K562 (cell line): ENCODE results near the gene CMIP.

Experiments
- TF ChIP-seq, protein P1 (sequence below), 3 experiments: IDR thresholded peaks in 2 of 3; conservative IDR thresholded peaks in 1 of 3; 2 replicates each; pipeline ENCODE4 v1.5.1; 2011 to 2012; ENCODE audit warnings: low read length in 3 of 3, mild to moderate bottlenecking in 3 of 3, control low read depth in 2 of 3, improper control_type of control experiment in 1 of 3, inconsistent platforms in 1 of 3, low read depth in 1 of 3, mixed read lengths in 1 of 3, moderate library complexity in 1 of 3; ENCODE audit not compliant: insufficient read depth in 2 of 3
- TF ChIP-seq, protein P2 (sequence below): fragments of 250-450 bp; sonication (Bioruptor Pico); IDR thresholded peaks from 2 replicates; pipeline ENCODE4 v1.4.0; 2020; ENCODE audit warnings: mild to moderate bottlenecking, moderate library complexity, borderline replicate concordance

DNA sequence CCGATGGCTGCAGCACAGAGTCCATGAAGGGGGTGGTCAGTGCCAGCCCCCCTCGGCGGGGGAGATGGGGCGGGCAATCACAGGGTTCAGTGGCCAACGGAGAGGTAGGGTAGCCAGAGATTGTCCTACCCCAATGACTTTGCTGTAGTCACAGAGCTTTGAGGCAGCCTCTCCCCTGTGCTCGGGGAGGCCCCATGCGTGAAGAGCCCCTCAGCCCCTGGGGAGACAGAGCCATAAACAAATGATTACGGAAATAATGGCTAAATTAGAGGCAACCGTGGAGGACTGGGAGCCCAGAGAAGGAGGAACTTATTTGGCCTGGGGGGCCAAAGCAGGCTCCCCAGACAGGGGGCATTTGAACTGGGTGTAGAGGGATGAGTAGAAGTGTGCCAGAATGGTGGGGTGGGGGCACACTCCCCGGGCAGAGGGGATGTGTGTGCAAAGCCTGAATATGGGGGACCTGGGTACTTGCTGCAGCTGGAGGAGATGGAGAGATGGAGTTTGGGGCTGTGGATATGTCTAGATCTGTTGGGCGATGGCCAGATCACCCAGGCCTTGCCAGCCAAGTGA is 164.8 kb downstream of the CMIP start:
- TF ChIP-seq, protein P1, sequence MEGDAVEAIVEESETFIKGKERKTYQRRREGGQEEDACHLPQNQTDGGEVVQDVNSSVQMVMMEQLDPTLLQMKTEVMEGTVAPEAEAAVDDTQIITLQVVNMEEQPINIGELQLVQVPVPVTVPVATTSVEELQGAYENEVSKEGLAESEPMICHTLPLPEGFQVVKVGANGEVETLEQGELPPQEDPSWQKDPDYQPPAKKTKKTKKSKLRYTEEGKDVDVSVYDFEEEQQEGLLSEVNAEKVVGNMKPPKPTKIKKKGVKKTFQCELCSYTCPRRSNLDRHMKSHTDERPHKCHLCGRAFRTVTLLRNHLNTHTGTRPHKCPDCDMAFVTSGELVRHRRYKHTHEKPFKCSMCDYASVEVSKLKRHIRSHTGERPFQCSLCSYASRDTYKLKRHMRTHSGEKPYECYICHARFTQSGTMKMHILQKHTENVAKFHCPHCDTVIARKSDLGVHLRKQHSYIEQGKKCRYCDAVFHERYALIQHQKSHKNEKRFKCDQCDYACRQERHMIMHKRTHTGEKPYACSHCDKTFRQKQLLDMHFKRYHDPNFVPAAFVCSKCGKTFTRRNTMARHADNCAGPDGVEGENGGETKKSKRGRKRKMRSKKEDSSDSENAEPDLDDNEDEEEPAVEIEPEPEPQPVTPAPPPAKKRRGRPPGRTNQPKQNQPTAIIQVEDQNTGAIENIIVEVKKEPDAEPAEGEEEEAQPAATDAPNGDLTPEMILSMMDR (IDR thresholded peaks at IDR 0.05 in 2 of 3, conservative IDR thresholded peaks at IDR 0.05 in 1 of 3; ENCODE audit: insufficient read depth in 2 of 3, low read depth in 1 of 3, low read length in 3 of 3), result no peak
- TF ChIP-seq, protein P2, sequence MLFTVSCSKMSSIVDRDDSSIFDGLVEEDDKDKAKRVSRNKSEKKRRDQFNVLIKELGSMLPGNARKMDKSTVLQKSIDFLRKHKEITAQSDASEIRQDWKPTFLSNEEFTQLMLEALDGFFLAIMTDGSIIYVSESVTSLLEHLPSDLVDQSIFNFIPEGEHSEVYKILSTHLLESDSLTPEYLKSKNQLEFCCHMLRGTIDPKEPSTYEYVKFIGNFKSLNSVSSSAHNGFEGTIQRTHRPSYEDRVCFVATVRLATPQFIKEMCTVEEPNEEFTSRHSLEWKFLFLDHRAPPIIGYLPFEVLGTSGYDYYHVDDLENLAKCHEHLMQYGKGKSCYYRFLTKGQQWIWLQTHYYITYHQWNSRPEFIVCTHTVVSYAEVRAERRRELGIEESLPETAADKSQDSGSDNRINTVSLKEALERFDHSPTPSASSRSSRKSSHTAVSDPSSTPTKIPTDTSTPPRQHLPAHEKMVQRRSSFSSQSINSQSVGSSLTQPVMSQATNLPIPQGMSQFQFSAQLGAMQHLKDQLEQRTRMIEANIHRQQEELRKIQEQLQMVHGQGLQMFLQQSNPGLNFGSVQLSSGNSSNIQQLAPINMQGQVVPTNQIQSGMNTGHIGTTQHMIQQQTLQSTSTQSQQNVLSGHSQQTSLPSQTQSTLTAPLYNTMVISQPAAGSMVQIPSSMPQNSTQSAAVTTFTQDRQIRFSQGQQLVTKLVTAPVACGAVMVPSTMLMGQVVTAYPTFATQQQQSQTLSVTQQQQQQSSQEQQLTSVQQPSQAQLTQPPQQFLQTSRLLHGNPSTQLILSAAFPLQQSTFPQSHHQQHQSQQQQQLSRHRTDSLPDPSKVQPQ, result no peak
